Measurements from ENCODE around the gene YLPM1.

Gene YLPM1

DNA sequence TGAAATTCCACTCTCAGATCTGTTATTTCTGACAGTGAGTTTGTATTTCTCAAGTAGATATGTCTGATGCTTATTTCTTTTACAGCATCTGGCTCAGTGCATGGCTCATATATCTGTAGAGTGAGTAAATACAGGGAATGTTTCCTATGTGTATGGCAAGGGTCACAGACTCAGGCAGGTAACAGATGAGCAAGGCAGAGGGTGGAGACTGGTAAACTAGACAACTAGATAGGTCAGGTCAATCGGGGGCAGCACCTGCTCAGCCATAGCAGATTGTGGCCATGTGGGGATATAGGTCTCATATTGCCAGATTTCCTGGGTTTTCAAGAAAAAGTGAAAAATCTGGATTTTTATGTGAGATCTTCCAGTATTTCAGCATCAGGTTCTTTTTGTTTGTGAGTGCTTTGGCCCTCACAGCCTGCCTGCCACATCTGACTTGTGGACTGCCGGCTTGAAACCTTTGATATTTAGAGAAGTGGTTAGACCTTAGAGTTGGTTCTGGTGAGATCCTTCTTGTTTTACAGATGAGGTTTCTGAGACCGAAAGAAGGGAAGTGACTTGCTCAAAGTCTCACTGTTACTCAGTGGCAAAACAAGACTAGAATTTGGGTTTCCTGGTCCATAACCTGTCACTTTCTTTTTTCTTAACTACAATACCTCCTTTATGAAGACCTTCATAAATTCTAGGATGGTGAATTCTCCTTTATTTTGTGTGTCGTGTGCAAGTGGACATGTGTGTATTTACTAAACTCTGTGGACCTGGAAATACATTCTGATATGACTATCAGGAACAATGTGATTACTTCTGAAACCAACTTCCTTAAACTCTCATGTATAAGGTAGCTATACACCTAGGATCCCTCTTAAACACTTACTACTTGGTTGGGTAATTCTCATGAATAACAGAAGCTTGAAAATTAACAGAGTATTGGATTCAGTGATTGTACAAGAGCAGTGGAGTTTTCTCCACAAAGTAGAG lies 78.4 kb downstream of the YLPM1 start:
- peak; percentile 26 to 56 for DNase-seq

DNA sequence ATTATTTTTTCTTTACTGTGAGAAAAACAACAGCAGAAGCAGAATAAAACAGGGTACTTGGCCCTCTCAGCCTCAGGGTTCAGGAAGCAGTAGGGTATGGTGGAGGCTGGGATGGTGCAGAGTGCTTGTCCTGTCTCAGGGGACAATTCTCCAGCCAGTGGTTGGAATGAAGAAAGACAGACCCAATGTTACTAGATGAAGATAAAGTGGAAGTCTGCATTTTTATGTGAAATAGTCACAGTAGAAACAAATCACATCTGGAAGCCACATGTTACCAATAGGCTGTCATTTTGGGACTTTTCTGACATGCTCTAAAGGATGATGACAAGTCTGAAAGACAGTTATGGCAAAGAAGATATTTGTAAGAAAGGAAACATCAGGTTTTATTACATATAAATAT lies 80.5 kb downstream of the YLPM1 start:
- no peak for DNase-seq

DNA sequence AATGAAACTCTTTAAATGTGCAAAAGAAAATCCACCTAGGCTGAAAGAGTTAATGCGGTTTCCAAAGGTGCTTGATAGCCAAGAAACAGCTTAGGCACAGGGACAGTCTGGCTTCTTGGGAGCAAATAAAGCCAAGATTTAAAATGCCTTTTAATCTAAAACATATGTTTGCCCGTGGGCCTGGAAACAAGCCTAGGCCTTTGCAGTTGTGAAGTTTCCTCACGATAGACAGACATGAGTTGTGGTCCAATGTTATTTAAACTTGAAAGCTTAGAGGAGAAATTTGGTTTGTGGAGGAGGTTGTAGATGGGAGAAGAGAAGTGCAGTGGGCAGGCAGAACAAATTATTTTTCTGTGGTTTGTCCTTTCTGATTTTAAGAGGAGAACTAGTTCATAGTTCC lies 83.1 kb downstream of the YLPM1 start:
- no peak for DNase-seq

DNA sequence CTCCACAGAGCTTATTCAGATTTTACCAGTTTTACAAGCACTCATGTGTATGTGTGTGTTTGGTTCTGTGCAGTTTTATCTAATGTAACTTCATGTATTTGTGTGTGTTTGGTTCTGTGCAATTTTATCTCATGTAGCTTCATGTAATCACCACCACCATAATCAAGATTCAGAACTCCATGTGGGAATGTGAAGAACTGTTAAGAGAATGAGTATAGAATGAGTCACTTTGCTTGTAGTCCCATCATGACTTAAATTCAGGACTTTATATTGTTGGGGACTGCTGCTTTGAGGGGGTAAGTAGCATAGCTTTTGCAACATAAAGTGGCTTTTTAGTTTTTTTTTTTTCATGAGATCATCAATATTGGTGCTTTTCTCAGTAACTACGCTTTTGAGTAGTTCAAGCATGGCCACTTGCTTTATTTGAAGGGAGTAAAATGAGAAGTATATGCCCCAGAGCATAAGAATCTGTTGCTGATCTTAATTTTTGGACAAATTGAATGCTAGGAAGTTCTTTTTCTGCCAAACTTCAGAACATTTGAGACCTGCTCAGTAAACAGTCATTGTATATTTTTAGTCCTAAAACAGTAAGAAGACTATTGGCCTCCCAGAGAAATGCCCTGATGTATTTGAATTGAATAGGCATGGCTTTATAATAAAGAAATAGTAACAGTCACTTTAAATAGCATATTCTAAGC lies 84.0 kb downstream of the YLPM1 start:
- no peak for DNase-seq

DNA sequence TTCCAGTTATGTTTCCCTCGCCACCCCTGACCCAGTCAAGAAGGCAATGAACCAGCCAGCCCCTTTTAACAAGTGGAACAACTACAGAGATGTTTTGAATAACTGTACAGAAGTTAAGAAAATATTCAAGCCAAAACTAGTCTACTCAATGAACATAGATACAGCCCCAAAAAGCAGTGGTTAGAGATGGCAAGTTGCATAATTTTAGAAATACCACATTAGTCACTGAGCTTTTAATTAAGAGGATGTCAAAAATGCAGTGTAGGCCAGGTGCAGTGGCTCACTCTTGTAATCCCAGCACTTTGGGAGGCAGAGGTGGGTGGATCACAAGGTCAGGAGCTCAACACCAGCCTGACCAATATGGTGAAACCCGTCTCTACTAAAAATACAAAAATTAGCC lies 85.7 kb downstream of the YLPM1 start:
- DNase-seq, result no peak

DNA sequence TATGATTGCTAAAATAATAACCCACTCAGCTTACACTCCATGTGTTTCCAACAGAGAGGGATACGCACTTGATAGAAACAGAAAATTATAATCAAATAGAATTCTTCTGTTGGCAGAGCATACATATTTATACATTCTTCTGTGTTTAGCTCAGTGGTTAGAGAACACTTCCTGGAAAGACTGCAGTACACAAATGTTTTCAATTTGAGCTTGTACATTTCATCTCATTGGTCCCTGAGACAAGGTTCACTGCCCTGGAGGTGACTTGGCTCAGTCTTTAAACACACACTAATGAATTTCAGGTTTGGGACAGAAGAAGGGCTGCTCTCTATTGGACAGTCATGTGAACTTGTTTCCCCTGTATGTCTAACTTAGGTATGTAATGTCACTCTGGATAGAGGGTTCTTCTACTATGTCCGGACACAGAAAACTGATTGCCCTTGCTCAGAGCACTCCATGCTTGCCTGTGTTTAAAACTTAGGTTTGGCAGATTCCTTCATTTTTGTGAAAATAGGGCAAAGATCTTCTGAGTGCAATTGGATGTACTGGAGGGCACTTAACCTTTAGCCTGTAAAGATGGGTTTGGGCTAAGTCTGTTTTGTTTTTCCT lies 89.9 kb downstream of the YLPM1 start:
- no peak for DNase-seq

DNA sequence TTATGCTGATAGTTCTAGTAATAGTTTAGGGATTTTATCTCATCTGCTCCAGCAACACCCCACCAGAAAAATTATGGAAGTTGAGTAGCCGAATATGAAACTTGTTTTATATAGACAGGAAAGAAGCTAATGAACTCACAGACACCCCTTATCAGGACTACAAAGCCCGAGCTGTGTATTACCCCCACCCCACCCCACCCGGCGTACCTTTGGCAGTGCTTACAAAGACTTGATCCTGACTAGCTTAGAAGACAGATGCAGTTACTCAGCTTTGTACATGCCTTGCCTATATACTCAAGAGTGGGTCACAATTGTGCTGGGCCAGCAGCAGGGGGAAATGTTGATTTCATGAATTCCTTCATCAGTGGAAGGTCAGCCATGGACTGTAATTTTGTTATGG lies 90.5 kb downstream of the YLPM1 start:
- no peak for DNase-seq

DNA sequence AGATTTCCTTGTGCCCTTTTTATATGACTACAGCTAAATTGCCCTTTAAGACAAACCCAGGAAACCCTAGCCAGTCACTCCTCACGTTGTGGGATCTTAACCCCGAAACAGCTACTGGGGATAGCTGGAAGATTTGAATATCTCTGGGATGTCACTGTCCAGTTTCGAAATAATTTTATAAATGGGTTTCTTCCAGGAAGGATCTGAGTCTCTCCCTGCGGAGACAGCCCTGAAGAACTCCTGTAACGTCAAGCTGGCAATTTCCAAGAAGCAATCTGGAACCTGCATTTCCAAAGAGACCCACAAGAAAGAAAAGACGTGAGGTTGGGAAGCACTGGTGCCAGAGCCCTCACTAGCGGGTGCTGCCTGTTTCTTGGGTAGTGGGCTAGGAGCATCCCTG lies 91.9 kb downstream of the YLPM1 start:
- DNase-seq, result no peak

DNA sequence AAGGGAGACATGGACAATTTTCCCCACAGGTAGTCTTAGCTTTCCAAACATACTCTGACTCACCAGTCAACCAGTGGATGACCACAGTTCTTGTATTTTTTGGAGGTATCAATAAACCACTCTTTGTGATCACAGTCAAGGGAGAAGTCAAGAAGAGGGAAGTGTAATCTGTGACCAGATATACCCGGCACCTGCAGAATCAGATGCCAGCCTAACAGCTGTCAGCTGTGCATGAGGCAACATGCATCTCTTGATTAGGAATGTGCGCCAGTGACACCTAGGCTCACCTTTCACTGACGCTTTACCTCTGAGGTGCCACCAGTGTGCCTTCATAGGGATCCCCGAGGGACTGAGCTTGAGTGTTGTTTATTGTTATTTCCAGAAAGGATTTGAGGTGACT lies 92.8 kb downstream of the YLPM1 start:
- DNase-seq, result no peak

DNA sequence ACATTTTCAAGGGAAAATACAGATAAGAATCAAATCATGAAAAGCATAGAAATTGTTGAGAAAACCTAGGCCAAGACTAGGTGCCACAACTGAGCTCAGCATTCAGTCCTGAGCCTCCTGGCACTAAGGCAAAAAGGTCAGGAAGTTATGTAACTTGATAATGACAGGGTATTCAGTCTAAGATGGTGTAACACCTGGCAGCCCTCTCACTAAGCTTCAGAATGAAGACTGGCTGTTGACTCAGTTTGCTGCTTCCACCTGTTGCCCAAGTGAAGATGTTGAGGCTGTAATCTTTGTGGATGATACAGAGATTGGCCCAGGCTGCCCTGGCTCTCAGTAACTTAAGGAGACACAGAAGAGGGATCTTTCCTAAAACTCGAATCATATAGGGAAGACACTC lies 93.2 kb downstream of the YLPM1 start:
- no peak for DNase-seq

DNA sequence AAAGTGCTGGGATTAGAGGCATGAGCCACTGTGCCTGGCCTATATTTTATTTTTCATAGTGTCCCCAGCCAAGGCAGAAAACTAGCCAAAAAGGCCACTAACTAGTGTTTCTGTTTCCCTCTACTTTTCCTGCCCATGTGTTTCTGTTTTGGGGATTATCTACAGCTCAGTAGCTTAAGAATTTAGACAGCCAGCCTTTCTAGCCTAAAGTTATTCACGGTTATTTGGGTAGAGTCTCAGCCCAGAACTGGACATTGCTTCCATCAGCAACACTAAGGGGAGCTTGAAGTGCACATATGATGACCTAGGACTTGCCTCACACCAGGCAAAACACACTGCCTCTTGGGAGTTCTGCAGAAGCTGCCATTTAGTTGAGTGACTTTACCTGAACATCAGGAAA lies 94.9 kb downstream of the YLPM1 start:
- DNase-seq, result no peak

DNA sequence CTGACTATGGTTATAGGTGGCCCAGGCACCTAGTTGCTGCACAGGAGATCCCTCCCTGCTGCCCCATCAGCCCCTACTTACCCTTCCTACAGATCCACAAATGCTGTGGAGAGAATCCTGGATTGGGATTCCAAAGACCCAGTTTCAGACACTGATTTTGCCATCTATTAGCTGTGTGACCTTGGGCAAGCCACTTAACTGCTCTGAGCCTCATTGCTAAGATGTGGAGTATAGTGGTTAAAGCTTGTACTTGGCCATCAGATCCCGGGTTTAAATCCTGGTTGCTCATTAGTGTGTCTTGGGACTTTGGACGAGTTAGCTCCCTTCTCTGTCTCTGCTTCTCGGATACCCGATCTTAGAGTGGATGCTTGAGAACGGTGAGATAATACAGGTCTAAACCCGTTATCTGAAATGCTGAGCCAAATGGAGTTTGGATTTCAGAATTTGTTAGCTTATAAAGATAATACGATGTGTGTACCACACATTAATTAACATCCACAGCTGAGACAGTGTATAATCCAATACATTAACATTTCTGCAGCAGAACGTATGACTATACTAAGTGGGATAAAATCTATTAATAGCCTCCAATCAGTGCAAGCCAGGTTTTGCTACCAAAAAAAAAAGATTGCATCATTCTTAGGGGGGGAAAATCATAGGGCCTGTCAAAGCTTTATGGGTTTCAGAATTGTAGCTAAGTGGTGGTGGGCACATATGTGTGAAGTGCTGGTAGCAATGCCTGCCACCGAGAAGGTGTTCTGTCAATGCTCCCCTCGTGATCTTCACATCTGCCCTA lies 96.8 kb downstream of the YLPM1 start:
- DNase-seq, result no peak

DNA sequence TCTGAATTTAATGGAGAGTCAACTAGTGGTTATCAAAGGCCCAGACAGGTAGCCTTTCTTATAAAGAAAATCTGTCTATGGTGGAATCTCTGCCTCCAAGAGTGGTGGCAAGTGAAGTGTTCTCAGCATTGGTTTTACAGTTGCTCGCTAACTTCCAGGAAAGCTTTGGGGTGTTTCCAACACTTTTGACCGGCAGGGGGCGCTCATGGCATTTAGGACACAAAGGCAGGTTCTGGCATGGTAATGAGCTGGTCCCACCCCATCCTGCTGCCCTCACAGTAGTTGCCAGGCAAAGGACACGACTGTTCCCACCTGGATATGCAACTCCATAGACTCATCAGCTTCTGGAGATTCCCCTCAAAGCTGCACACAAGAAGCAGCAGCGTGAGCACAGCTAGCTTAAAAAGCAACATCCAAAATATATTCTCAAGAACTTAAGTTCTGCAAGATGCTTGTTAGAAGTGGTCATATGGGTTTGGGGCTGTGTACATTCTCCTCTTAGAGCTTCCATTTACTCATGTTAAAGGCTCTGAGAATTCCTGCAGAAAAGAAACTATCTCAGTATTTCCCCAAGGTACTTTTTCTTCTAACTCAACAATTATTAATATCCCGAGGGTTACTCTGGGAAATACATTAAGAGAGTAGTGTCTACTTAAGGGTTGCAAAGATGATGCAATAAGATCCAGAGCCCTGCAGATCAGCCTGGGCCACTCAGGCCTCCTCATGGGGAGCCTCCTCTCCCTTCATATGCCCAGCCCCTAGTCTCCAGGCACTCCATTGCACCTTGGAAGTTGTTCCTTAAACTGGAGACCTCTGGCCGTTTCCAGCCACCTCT lies 98.0 kb downstream of the YLPM1 start:
- DNase-seq, result peak; percentile 87 to 88

DNA sequence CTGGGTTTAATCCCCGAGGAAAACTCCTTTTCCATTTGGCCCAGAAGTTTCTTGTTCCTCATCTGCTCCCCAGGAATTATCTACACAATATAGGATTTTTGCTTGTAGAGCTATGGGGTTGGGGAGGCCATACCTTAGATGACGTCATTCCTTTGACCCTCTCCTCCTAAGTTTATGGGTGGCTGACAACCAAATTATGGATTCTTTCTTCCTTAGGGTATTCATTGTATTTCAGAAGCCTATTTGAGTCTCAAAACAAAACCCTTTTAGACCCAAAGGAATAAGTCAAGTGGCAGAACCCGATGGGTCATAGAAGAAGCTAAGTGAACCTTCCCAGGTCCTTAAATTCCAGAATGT lies 98.6 kb downstream of the YLPM1 start:
- DNase-seq, result no peak

DNA sequence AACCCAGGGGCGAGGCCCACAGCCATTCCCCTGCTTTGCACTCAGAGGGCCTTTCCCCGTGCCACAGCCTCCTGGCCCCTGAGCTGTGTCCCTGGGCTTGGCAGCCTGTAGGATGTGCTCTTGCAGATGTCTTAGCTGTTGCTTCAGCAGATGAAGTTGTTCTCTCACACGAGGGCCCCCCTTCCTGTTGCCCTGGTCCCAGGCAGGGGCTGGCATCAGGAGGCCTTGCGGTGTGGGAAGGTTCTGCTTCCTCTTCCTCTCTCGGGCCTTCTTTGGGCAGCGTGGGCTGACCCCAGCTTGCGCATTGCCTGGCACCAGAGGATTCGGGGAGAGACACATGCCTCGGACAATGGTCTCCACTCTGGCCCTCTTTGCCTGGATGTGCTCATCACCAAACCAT lies 100.2 kb downstream of the YLPM1 start:
- no peak for DNase-seq

DNA sequence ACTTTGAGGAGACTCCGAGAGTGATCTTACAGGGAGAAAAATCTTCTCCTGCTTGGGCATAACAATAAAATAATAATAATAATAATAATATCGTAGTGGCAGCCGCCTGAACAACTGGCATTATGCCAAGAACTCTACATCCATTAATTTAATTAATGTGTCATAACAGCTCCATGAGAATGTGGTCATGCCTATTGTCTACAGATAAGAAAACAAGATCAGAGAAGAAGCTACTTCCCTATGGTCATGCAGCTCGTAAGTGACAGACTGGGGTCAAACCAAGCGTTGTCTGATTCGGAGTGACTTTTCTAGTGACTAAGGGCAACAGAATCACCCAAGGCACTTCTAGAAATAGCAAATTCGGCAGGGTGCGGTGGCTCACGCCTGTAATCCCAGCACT lies 101.1 kb downstream of the YLPM1 start:
- DNase-seq, result no peak

DNA sequence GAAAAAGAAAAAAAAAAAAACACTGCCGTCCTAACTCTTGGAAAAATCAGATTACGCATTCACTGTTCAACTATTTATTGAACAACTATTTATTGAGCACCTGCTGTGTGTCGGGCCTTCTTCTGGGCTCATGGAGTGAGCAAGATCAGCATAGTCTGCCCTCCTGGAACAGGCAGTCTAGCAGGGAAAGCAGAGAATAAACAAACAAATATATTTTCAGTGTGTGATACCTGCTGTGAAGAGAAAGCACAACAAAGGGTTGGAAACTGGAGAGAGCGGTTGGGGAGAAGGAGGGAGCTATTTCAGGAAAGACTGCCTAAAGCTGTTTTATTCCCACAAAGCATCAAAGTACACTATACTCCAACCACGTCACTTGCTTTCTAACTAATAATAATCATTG lies 102.0 kb downstream of the YLPM1 start:
- no peak for DNase-seq

DNA sequence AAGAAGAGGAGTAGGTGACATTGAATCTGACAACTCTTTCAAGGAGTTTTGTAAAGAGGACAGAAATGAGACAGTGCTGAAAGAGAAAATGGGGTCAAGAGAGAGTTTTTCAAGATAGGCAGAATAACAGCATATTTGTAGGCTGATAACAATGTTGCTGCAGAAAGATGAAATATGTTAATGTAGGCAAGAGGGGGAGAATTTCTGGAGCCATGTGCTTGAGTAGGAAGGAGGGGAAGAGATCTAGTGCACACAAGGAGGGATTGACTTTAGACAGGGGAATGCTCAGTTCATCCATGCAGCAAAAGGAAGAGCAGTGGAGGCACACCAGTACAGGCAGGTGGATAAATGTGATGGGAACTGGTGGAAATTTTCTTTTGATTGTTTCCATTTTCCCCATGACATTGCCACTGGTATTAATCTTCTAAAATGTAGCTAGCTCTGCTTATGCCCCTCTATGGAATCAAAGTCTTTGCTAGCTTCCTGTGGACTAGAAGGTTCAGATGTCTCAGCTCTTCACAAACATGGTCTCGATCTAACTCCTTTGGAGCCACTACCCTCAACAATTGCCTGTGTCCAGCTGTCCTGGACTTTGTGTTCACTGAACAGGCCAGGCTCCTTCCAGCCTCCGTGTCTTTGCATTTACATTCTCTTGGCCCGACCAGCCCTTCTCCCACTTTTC lies 103.7 kb downstream of the YLPM1 start:
- DNase-seq, result no peak

DNA sequence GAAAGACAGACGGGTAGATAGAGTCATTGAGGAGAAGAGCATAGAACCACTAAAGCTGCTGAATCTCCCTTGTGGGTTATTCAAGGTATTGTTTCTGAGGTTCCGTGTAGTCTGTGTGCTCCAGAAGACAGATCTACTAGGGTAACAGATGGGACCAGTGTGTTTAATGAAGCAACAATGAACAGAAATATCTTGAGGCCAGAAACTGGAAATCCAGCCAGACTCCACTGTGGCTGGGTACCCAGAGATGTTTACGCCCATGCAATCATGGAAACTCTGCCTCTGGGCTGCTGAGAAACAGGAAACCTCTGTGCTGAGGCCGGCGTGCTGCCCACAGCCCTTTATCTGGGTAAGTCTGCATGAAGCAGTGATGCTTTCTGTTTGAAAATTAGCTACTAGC lies 104.6 kb downstream of the YLPM1 start:
- DNase-seq, result peak; percentile 19 to 40

DNA sequence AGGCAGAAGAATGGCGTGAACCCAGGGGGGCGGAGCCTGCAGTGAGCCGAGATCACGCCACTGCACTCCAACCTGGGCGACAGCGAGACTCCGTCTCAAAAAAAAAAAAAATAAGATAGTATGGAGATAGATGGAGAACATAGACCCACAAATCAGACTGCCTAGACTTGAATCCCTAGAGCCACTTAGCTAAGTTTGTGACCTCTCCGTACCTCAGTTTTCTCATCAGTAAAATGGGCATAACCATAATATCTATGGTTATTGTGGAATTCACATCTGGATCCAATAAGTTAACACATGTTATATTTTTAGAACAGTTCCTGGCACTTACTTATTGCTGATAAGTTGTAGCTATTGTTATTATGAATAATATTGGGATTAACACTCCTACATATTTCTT lies 105.6 kb downstream of the YLPM1 start:
- DNase-seq, result no peak

DNA sequence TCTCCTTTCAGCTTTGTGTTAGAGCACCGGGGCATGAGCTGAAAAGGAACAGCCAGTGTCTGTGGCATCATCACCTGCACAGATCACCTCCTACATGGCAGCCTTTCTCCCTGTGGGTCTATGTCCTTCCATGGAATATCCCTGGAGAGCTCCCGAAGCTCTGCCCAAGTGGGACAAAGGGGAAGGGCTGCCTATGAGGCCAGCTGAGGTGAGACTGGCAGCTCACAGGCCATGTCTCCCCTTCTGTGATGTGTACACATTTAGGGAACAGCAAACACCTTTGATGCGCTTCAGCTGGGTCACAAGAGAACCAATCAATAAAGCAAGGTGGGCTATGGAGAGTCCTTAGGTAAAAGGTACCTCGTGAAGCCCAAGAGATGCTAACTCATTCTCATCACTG lies 108.7 kb downstream of the YLPM1 start:
- no peak for DNase-seq

DNA sequence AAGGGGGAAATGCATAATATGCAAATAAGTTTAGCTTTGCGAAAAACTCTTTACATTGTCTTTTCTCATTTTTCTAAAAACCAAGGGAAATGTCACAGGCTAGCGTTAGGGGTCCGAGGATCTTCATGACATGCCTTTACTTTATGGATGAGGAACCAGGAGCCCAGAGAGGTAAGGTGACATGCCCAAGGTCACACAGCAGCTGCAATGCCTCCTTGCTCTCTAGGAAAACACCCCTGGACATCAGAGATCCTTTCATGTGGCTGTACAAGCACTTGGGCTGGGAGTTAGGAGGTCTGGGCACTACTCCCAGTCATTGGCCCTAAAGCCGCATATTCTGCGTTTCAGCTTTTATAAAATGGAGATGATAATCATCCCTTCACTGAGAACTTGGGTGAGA lies 112.1 kb downstream of the YLPM1 start:
- no peak for DNase-seq

All from CD4-positive, alpha-beta T cell treated with Interleukin-4 for 1 hour (primary cell).